ENCODE data around the gene SCAMP5. TPM values are rescaled to one million over a fixed set of nuclear protein-coding genes. Genes with fewer than 3 reads are reported as not detected.

The SCAMP5 gene
- total and polyA plus RNA-seq, 2 of the 4 experiments (the other 2 are of a cell fraction): 0.36 to 1.6 TPM

- CTCF ChIA-PET: no interaction called here
- H3K9me3 ChIP-seq (ENCODE audit: control insufficient read depth, insufficient read depth, low read length): peaks cover 4% of the 10 kb centered on the region; the same call in 1 of the 2 replicates
- no peak overlapping the region for H2BK15ac ChIP-seq (ENCODE audit: low read depth, low read length)
- no peak overlapping the region for H3K4ac ChIP-seq (ENCODE audit: low read depth, low read length)
- in situ Hi-C loops (cut with MboI; ENCODE audit: low sequenced_read_pairs): no loop called here
- H3K14ac ChIP-seq (replicated peaks; ENCODE audit: low read depth, low read length): no peak overlapping the region
- peaks cover 26% of the 10 kb centered on the region for H3K27me3 ChIP-seq (ENCODE audit: control insufficient read depth, insufficient read depth, low read length)
- no peaks in the 10 kb centered on the region; the same call in 1 of the 2 replicates for H4K20me1 ChIP-seq (ENCODE audit: insufficient read depth, low read length)
- H4K91ac ChIP-seq (ENCODE audit: insufficient read depth, low read depth, low read length): no peak overlapping the region
- no peaks in the 10 kb centered on the region for H3K36me3 ChIP-seq (ENCODE audit: control insufficient read depth, insufficient read depth, low read length)
- H3K4me1 ChIP-seq (ENCODE audit: control insufficient read depth, insufficient read depth, low read length): no peaks in the 10 kb centered on the region
- H2AK9ac ChIP-seq (replicated peaks; ENCODE audit: low read depth, low read length, poor library complexity): no peak overlapping the region
- no peak overlapping the region for H3K9ac ChIP-seq (ENCODE audit: low read depth, low read length)
- intact Hi-C loops (cut with micrococcal nuclease): no loop called here
- no TSS peak for BruUV-seq (replicated peaks)
- no peak overlapping the region for H3K27ac ChIP-seq (ENCODE audit: insufficient read depth, low read length)
- H2BK120ac ChIP-seq (ENCODE audit: low read depth, low read length): no peak overlapping the region
- POLR2A ChIA-PET (ENCODE audit: unreplicated experiment): no interaction called here
- no peak overlapping the region for H3K23ac ChIP-seq (ENCODE audit: low read depth, low read length)
- H3K79me1 ChIP-seq (ENCODE audit: low read depth in 1 of 2, low read length in 2 of 2): no peaks in the 10 kb centered on the region
- no peak overlapping the region for H3K56ac ChIP-seq (ENCODE audit: extremely low read depth, insufficient read depth, low read length)
- no peak overlapping the region for H3K18ac ChIP-seq (ENCODE audit: low read depth, low read length)
- ATAC-seq (ENCODE audit: low read depth) (no peak), DNase-seq (no peak)
- dilution Hi-C loops (cut with HindIII; ENCODE audit: low sequenced_read_pairs, unreplicated experiment): no loop called here
- TF ChIP-seq MAZ (IDR thresholded peaks at IDR 0.05; ENCODE audit: borderline replicate concordance, low read depth, low read length) (no peak), MAFK (IDR thresholded peaks at IDR 0.05; ENCODE audit: low read depth, low read length) (no peak), CEBPB (IDR thresholded peaks at IDR 0.05; ENCODE audit: low read depth, low read length) (no peak)
- no peaks in the 10 kb centered on the region for H3K9me1 ChIP-seq (ENCODE audit: insufficient read depth, low read length)
- H2AK5ac ChIP-seq (ENCODE audit: low read depth, low read length): no peak overlapping the region
- no peak overlapping the region for H2BK20ac ChIP-seq (ENCODE audit: low read depth, low read length)
- no peak overlapping the region for H2AFZ ChIP-seq (replicated peaks; ENCODE audit: low read length, poor library complexity)
- H3K4me2 ChIP-seq (ENCODE audit: low read depth, low read length): no peak overlapping the region
- no peak overlapping the region for H4K8ac ChIP-seq (ENCODE audit: low read depth in 2 of 2, low read length in 2 of 2)
- no peak overlapping the region for H2BK5ac ChIP-seq (ENCODE audit: low read depth, low read length, poor library complexity, severe bottlenecking)
- WGBS, 2 experiments (ENCODE audit: extremely low coverage in 2 of 2, insufficient read length in 1 of 2): 24% methylated on average over 5 of the region's 5 CpGs; no CpG with 5 or more reads in 1 of the 2 experiments
- H4K5ac ChIP-seq (ENCODE audit: low read depth, low read length): no peak overlapping the region
- H3K4me3 ChIP-seq (ENCODE audit: insufficient read depth, low read depth, low read length): no peak overlapping the region
Observed at GRCh38 chr15:74994685-74995084, 678 bp upstream of the SCAMP5 start.
